GM19099 (cell line): ENCODE measurements around the gene ANXA7.

Source experiments
- POLR2A ChIP-seq: IDR thresholded peaks from 3 replicates; pipeline ENCODE4 v1.6.1; 2011; ENCODE audit warnings: low read depth; ENCODE audit not compliant: insufficient read length; ENCODE audit errors: extremely low read depth

The ANXA7 gene

DNA sequence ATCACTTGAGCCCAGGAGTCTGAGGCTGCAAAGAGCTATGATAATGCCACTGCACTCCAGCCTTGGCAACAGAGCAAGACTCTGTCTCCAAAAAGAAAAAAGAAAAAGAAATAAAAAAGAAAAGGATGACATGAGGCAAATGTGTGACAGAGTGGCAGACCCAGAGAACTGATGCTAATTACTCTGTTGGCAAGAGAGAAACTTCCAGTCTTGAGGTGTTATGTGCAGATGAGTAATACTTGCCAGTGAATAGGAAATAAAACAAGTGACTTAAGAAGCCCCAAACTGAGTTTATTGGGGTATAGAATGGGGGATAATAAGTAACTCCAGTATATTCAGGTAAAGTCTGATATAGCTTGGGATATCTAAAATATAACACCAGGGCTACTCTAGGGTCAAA, 9.5 kb upstream of the ANXA7 start:
- no peak for TF ChIP-seq POLR2A

GRCh38 chr10:73416571-73416970, 2.7 kb upstream of the ANXA7 start:
- TF ChIP-seq POLR2A, result no peak

- no peak for TF ChIP-seq POLR2A
These were observed 530 bp upstream of the ANXA7 start for GRCh38 chr10:73414230-73414945.

- TF ChIP-seq POLR2A, result no peak
These were observed 740 bp downstream of the ANXA7 start for GRCh38 chr10:73413108-73413527.

GRCh38 chr10:73410897-73411296, 3.0 kb downstream of the ANXA7 start:
- no peak for TF ChIP-seq POLR2A

DNA sequence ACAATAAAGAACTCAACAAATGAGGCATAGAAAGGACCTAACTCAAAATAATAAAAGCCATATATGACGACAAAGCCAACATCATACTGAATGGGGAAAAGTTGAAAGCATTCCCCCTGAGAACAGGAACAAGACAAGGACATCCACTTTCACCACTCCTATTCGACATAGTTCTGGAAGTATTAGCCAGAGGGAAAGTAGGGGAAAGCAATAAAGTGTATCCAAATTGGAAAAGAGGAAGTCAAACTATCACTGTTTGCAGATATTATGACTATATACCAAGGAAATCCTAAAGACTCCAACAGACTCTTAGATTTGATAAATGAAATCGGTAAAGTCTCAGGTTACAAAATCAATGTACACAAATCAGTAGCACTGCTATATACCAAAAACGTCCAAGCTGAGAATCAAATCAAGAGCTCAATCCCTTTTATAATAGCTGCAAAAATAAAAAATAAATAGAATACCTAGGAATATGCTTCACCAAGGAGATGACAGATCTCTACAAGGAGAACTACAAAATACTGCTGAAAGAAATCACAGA, 4.8 kb downstream of the ANXA7 start:
- no peak for TF ChIP-seq POLR2A

GRCh38 chr10:73408061-73408460, 5.8 kb downstream of the ANXA7 start:
- TF ChIP-seq POLR2A, result no peak

GRCh38 chr10:73407495-73407894, 6.4 kb downstream of the ANXA7 start:
- TF ChIP-seq POLR2A, result no peak

GRCh38 chr10:73406846-73407245, 7.0 kb downstream of the ANXA7 start:
- TF ChIP-seq POLR2A, result no peak

DNA sequence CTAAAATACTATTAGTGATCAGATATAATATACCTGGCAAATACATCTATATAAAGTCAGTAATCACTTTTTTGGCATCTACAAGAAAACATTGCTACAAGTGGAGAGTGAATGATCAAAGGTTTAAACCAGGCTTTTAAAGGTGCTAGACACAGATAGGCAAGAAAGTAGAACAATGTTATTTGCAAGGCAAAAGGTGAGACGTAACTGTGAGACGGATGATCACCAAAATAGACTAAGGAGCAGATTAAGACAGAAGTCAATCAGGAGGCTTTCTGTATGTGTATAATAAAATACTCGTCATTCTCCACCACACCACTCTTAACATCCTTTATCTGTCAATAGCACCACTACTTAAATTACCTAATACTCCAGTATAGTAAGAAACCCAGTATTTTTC, 8.3 kb downstream of the ANXA7 start:
- no peak for TF ChIP-seq POLR2A

- no peak for TF ChIP-seq POLR2A
These were observed 9.2 kb downstream of the ANXA7 start for GRCh38 chr10:73404690-73405089.

- TF ChIP-seq POLR2A, result no peak
These were observed 12.2 kb downstream of the ANXA7 start for GRCh38 chr10:73401636-73402035.

GRCh38 chr10:73399063-73399462, 14.8 kb downstream of the ANXA7 start:
- TF ChIP-seq POLR2A, result no peak

- TF ChIP-seq POLR2A, result no peak
These were observed 15.8 kb downstream of the ANXA7 start for GRCh38 chr10:73398024-73398423.

DNA sequence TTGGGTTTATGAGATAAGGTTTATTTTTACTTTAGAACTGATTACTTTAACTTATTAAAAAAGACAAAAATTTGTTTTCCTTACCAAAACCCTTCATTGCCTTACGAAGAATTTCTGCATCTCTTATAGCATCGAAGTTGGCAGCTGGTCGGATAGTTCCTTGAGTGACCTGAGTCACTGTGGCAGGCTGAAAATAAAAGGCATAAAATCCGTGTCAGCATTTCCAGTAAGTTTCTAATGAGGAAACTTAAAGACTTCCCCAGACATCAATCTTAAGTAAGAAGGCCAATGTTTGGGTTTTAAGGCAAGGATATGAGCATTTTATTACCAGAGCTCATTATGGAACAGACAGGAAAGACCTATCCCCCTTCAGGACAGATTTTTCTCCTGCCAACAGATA, 25.6 kb downstream of the ANXA7 start:
- TF ChIP-seq POLR2A, result no peak

DNA sequence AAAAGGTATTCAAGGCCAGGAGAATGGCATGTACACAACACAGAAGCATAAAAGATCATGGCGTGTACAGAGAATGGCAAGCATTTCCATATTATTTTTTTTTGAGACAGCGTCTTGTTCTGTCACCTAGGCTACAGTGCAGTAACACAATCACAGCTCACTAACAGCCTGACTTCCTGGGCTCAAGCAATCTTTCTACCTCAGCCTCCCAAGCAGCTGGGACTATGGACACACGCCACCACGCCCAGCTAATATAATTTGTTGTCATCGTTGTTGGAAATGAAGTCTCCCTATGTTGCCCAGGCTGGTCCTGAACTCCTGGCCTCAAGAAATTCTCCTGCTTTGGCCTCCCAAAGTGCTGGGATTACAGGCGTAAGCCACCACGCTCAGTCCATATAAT, 27.3 kb downstream of the ANXA7 start:
- no peak for TF ChIP-seq POLR2A
